Fibroblast of lung (primary cell): ENCODE results near the gene KLHL3. TPM values are rescaled to one million over a fixed set of nuclear protein-coding genes. Genes with fewer than 3 reads are reported as not detected.
"Not testable (repeated sequence)": the region's sequence is repeated elsewhere in the genome, so short reads cannot be mapped to it uniquely, and the experiment has no call there.

Experiments
- DNase-seq, 2 donors: peaks; one replicate each; pipeline versions ENCODE4 v3.0.0 to v3.0.0-alpha.2; 2010; ENCODE audit warnings: low read depth in 2 of 2
- H2AFZ ChIP-seq: 2 replicates; pipeline ENCODE4 v1.5.1; 2012; ENCODE audit warnings: low read length, control low read depth, inconsistent platforms
- H3K27ac ChIP-seq: 2 replicates; pipeline ENCODE4 v1.5.1; 2011; ENCODE audit warnings: low read length, control low read depth; ENCODE audit not compliant: insufficient read depth
- H3K27me3 ChIP-seq: 2 replicates; pipeline ENCODE4 v1.5.1; 2011; ENCODE audit warnings: mild to moderate bottlenecking, low read length; ENCODE audit not compliant: control insufficient read depth, insufficient read depth
- H3K36me3 ChIP-seq: 2 replicates; pipeline ENCODE4 v1.5.1; 2011; ENCODE audit warnings: low read length; ENCODE audit not compliant: control insufficient read depth, insufficient read depth
- H3K4me1 ChIP-seq: 2 replicates; pipeline ENCODE4 v1.5.1; 2011; ENCODE audit warnings: low read length; ENCODE audit not compliant: control insufficient read depth, insufficient read depth; ENCODE audit errors: extremely low read depth
- H3K4me2 ChIP-seq: 2 replicates; pipeline ENCODE4 v1.5.1; 2011; ENCODE audit warnings: low read length, control low read depth; ENCODE audit not compliant: insufficient read depth; ENCODE audit errors: extremely low read depth
- H3K4me3 ChIP-seq, 4 experiments: fragments of 200-600 bp in 1 of 4; sonication (generic) in 1 of 4; replicated peaks in 1 of 4; 2 replicates each; pipeline ENCODE4 v1.5.1; 2011 to 2016; ENCODE audit warnings: low read length in 4 of 4, low read depth in 3 of 4, mild to moderate bottlenecking in 3 of 4, control low read depth in 2 of 4, inconsistent platforms in 1 of 4, mixed read lengths in 1 of 4; ENCODE audit not compliant: insufficient read depth in 1 of 4; ENCODE audit errors: control extremely low read depth in 1 of 4
- H3K79me2 ChIP-seq: 2 replicates; pipeline ENCODE4 v1.5.1; 2012; ENCODE audit warnings: mild to moderate bottlenecking, low read length, inconsistent platforms; ENCODE audit not compliant: control insufficient read depth, insufficient read depth
- H3K9ac ChIP-seq: 2 replicates; pipeline ENCODE4 v1.5.1; 2011; ENCODE audit warnings: mild to moderate bottlenecking, low read length, control low read depth; ENCODE audit not compliant: insufficient read depth
- H3K9me3 ChIP-seq: 2 replicates; pipeline ENCODE4 v1.5.1; 2012; ENCODE audit warnings: low read depth, low read length; ENCODE audit not compliant: control insufficient read depth, insufficient read depth
- H4K20me1 ChIP-seq: 2 replicates; pipeline ENCODE4 v1.5.1; 2011; ENCODE audit warnings: low read length; ENCODE audit not compliant: control insufficient read depth, insufficient read depth; ENCODE audit errors: extremely low read depth
- EZH2 ChIP-seq: IDR thresholded peaks from 2 replicates; pipeline ENCODE4 v1.5.1; 2012; ENCODE audit warnings: low read length, control low read depth, mild to moderate bottlenecking; ENCODE audit errors: missing control alignments
- polyA plus RNA-seq, 2 donors: library from polyadenylated mRNA; depleted of rRNA in 1 of 2; stranded (reverse) in 1 of 2; unstranded in 1 of 2; fragments of >200 nt; gene quantifications; 2 replicates each; pipeline ENCODE4 v1.2.1, GENCODE V29; 2011 to 2012; ENCODE audit warnings: missing spikeins in 1 of 2
- total RNA-seq: library from RNA; depleted of rRNA; stranded (reverse); fragments of >200 nt; gene quantifications from 2 replicates; pipeline ENCODE4 v1.2.1, GENCODE V29; 2014
- TF ChIP-seq, protein P1 (sequence below), 2 donors: IDR thresholded peaks in 1 of 2; conservative IDR thresholded peaks in 1 of 2; 1 replicate in 1 of 2; 2 replicates in 1 of 2; pipeline ENCODE4 v1.5.1; 2011 to 2012; ENCODE audit warnings: low read length in 2 of 2, control low read depth in 1 of 2, inconsistent platforms in 1 of 2, low read depth in 1 of 2, mild to moderate bottlenecking in 1 of 2

The KLHL3 gene
- total and polyA plus RNA-seq, 2 donors (not counting 1 experiment from before 2014, with no cell fraction given) = 0.60 to 2.3 TPM

DNA sequence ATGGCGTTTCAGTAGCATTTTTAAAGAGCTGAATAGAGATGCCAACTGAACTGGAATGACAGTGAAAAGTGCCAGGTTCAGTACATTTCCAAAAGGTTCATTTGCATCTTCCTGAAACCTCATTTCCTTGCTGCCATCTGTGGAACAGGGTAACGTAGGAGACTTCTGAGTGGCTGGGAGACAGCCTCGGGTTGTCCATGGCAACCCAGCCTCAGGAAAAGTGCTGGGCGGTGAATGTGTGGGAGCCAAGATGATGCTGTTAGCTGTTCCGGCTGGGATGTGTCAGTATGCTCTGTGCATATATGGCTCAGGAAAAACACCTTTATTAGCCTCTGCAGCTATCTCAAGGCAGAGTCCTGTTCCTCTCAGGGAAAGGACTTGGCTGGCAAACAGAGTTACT is 87.5 kb downstream of the KLHL3 start:
- H2AFZ ChIP-seq = no peak overlapping the region
- H3K9me3 ChIP-seq = no peaks in the 10 kb centered on the region
- no peaks in the 10 kb centered on the region for H4K20me1 ChIP-seq
- H3K27ac ChIP-seq = no peak overlapping the region
- no peaks in the 10 kb centered on the region for H3K79me2 ChIP-seq
- no peak for DNase-seq
- H3K4me2 ChIP-seq = no peak overlapping the region
- no peaks in the 10 kb centered on the region for H3K4me1 ChIP-seq
- TF ChIP-seq EZH2 = no peak
- TF ChIP-seq, protein P1, sequence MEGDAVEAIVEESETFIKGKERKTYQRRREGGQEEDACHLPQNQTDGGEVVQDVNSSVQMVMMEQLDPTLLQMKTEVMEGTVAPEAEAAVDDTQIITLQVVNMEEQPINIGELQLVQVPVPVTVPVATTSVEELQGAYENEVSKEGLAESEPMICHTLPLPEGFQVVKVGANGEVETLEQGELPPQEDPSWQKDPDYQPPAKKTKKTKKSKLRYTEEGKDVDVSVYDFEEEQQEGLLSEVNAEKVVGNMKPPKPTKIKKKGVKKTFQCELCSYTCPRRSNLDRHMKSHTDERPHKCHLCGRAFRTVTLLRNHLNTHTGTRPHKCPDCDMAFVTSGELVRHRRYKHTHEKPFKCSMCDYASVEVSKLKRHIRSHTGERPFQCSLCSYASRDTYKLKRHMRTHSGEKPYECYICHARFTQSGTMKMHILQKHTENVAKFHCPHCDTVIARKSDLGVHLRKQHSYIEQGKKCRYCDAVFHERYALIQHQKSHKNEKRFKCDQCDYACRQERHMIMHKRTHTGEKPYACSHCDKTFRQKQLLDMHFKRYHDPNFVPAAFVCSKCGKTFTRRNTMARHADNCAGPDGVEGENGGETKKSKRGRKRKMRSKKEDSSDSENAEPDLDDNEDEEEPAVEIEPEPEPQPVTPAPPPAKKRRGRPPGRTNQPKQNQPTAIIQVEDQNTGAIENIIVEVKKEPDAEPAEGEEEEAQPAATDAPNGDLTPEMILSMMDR (conservative IDR thresholded peaks at IDR 0.05 in 1 of 2, IDR thresholded peaks at IDR 0.05 in 1 of 2; ENCODE audit: low read depth in 1 of 2, low read length in 2 of 2) = no peak
- no peaks in the 10 kb centered on the region for H3K27me3 ChIP-seq
- no peak overlapping the region for H3K4me3 ChIP-seq
- no peaks in the 10 kb centered on the region for H3K36me3 ChIP-seq
- H3K9ac ChIP-seq = no peak overlapping the region

DNA sequence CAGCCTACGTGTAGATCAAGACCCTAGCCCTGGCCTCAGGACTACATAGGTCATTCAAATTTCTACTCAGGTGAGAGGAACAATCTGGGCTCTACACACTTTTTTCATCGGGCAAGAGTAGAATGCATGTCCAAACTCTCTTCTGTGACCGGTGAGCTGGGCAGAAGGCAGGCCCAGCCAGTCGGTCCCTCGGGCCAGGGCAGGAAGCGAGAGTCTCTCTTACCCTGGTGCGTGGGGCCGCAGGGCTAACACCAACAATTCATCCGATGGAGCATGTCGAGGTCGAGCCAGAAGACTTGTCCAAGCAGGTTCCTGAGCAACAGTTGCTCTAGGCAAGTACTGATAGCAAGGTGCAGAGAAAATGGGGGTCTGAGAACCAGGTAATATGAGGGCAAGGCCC is 88.5 kb downstream of the KLHL3 start:
- DNase-seq = no peak
- Histone ChIP-seq H3K27ac (no peak overlapping the region), H3K4me2 (no peak overlapping the region), H3K4me1 (no peaks in the 10 kb centered on the region), H2AFZ (no peak overlapping the region), H3K4me3 (no peak overlapping the region), H3K79me2 (no peaks in the 10 kb centered on the region), H3K9ac (no peak overlapping the region), H3K36me3 (no peaks in the 10 kb centered on the region), H3K27me3 (no peaks in the 10 kb centered on the region), H3K9me3 (no peaks in the 10 kb centered on the region), H4K20me1 (no peaks in the 10 kb centered on the region)
- TF ChIP-seq EZH2 = no peak
- TF ChIP-seq, protein P1 (conservative IDR thresholded peaks at IDR 0.05 in 1 of 2, IDR thresholded peaks at IDR 0.05 in 1 of 2; ENCODE audit: low read depth in 1 of 2, low read length in 2 of 2) = no peak

DNA sequence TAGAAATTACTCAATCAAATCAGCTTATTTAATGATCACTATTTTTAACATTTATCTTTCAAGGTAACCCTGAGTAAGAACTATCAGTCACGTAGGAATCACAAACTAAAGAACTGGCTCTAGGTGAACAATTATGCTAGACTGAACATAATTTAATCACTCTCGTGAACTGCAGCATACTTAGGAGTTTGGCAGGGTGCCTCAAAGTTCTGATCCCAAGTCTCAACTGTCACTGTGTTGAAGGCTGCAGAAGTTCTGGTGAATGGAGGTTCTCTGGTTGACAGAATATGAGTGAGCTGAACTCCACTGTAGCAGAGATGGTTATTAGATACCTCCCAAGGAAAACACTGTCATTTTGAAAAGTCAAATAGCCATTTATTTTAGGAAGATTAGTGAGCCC is 89.1 kb downstream of the KLHL3 start:
- Histone ChIP-seq H4K20me1 (no peaks in the 10 kb centered on the region), H3K9me3 (no peaks in the 10 kb centered on the region), H3K4me1 (no peaks in the 10 kb centered on the region), H3K4me2 (no peak overlapping the region), H3K36me3 (no peaks in the 10 kb centered on the region), H3K79me2 (no peaks in the 10 kb centered on the region), H3K4me3 (no peak overlapping the region), H3K9ac (no peak overlapping the region), H3K27ac (no peak overlapping the region), H2AFZ (no peak overlapping the region), H3K27me3 (no peaks in the 10 kb centered on the region)
- no peak for DNase-seq
- TF ChIP-seq EZH2 = no peak

DNA sequence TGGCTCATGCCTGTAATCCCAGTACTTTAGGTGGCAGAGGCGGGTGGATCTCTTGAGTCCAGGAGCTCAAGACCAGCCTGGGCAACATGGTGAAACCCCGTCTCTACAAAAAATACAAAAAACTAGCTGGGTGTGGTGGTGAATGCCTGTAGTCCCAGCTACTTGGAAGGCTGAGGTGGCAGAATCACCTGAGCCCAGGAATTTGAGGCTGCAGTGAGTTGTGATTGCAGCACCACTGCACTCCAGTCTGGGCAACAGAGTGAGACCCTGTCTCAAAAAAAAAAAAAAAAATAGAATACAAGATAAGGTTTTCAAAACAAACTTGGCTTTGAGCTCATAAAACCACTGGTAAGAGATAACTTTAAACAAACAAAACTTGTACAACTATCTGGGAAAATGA is 92.8 kb downstream of the KLHL3 start:
- not testable (repeated sequence) for H2AFZ ChIP-seq, H3K4me1 ChIP-seq, H3K4me2 ChIP-seq, H3K4me3 ChIP-seq, H4K20me1 ChIP-seq, DNase-seq, H3K27me3 ChIP-seq, H3K36me3 ChIP-seq, H3K27ac ChIP-seq, H3K79me2 ChIP-seq, H3K9ac ChIP-seq, H3K9me3 ChIP-seq
